T-cell (primary cell): ENCODE results near the gene AREL1. TPM values are rescaled to one million over a fixed set of nuclear protein-coding genes. Genes with fewer than 3 reads are reported as not detected.
"Not testable (repeated sequence)": the region's sequence is repeated elsewhere in the genome, so short reads cannot be mapped to it uniquely, and the experiment has no call there.

Experiments used
- ATAC-seq, 4 experiments: fragments of 200-7000 bp in 3 of 4; fragments of 150-1000 bp in 1 of 4; cut with Tn5 transposase; replicated peaks in 1 of 4; 1 replicate in 3 of 4; 2 replicates in 1 of 4; pipeline ENCODE4 v1.10.0; 2021; ENCODE audit warnings: moderate library complexity in 3 of 4, mild to moderate bottlenecking in 2 of 4, moderate number of reproducible peaks in 1 of 4
- CTCF ChIA-PET, 2 donors: fragments of 300-600 bp; sonication (Branson Sonifier 250); formaldehyde crosslinking; loops; one replicate each; lab custom pipeline; 2022; ENCODE audit warnings: antibody characterized with exemption in 2 of 2; lab: Charles Lee
- POLR2A ChIA-PET, 2 donors: fragments of 300-600 bp; sonication (Branson Sonifier 250); formaldehyde crosslinking; loops; one replicate each; lab custom pipeline; 2022; ENCODE audit warnings: antibody characterized with exemption in 2 of 2; lab: Charles Lee
- DNase-seq, 35 experiments: peaks; one replicate each; pipeline versions ENCODE4 v3.0.0 to v3.0.0-alpha.2; 2013 to 2023
- H3K27ac ChIP-seq: one replicate; pipeline ENCODE4 v1.5.1; 2013; ENCODE audit warnings: low read length
- H3K27me3 ChIP-seq, 2 experiments: replicated peaks in 1 of 2; 1 replicate in 1 of 2; 2 replicates in 1 of 2; pipeline versions ENCODE4 v1.6.1 to v1.7.0; 2013; ENCODE audit warnings: low read length in 1 of 2, mixed read lengths in 1 of 2; ENCODE audit not compliant: control insufficient read depth in 2 of 2, insufficient read depth in 2 of 2; ENCODE audit errors: extremely low read depth in 1 of 2
- H3K36me3 ChIP-seq, 2 donors: 1 replicate in 1 of 2; 2 replicates in 1 of 2; pipeline versions ENCODE4 v1.6.1 to v1.7.0; 2013; ENCODE audit warnings: low read length in 1 of 2; ENCODE audit not compliant: control insufficient read depth in 2 of 2, insufficient read depth in 1 of 2; ENCODE audit errors: extremely low read depth in 1 of 2
- H3K4me1 ChIP-seq, 2 experiments: 1 replicate in 1 of 2; 2 replicates in 1 of 2; pipeline versions ENCODE4 v1.6.1 to v1.7.0; 2013; ENCODE audit warnings: low read length in 2 of 2, mixed read lengths in 1 of 2; ENCODE audit not compliant: insufficient read depth in 2 of 2, control insufficient read depth in 1 of 2; ENCODE audit errors: extremely low read depth in 1 of 2
- H3K4me3 ChIP-seq, 2 donors: 1 replicate in 1 of 2; 2 replicates in 1 of 2; pipeline versions ENCODE4 v1.5.1 to v1.7.0; 2013; ENCODE audit warnings: mild to moderate bottlenecking in 2 of 2, low read length in 1 of 2, moderate library complexity in 1 of 2; ENCODE audit not compliant: control insufficient read depth in 1 of 2; ENCODE audit errors: extremely low read depth in 1 of 2
- H3K9me3 ChIP-seq: 2 replicates; pipeline ENCODE4 v1.7.0; 2013
- H3K27ac Mint-ChIP-seq, 2 donors: one replicate each; pipeline ENCODE4 v1.8.0; 2020 to 2021; ENCODE audit warnings: mild to moderate bottlenecking in 2 of 2, mixed read lengths in 2 of 2
- H3K27me3 Mint-ChIP-seq, 2 donors: one replicate each; pipeline ENCODE4 v1.8.0; 2021 to 2022; ENCODE audit warnings: mixed read lengths in 2 of 2
- H3K36me3 Mint-ChIP-seq: one replicate; pipeline ENCODE4 v1.8.0; 2021; ENCODE audit warnings: mixed read lengths
- H3K4me1 Mint-ChIP-seq, 3 donors: one replicate each; pipeline ENCODE4 v1.8.0; 2020 to 2022; ENCODE audit warnings: mixed read lengths in 3 of 3, mild to moderate bottlenecking in 1 of 3
- H3K4me3 Mint-ChIP-seq, 3 donors: one replicate each; pipeline ENCODE4 v1.8.0; 2020 to 2022; ENCODE audit warnings: mild to moderate bottlenecking in 3 of 3, mixed read lengths in 3 of 3, moderate library complexity in 3 of 3
- H3K9me3 Mint-ChIP-seq, 3 donors: one replicate each; pipeline ENCODE4 v1.8.0; 2020 to 2022; ENCODE audit warnings: mixed read lengths in 3 of 3
- WGBS: methylation state at CpG from one replicate; pipeline ENCODE4 v1.1.5; 2013; ENCODE audit warnings: missing lambda C conversion rate; ENCODE audit not compliant: insufficient coverage; 5-methylcytosine and 5-hydroxymethylcytosine counted together
- total RNA-seq, 35 experiments: library from RNA in 6 of 35; stranded (reverse) in 6 of 35; fragments of 120-200 nt in 1 of 35; gene quantifications; one replicate each; pipeline versions ENCODE4 v1.2.1 to v1.2.4 and lab custom pipeline; 2013 to 2026

The AREL1 gene
- total RNA-seq (10 to 100 TPM; 38.7 to 46.2 (median 42.3) TPM), total RNA-seq (lab: John Stamatoyannopoulos, UW) (57.2 to 119 (median 87.4) reads per million in 29 experiments)
- total RNA-seq (2013) = 35.4 TPM

- H3K27ac Mint-ChIP-seq = peak within 1 kb of the TSS; percentile 88 to 94
Measured at GRCh38 chr14:74712499-74713394, at the start of gene AREL1, which contains the start of gene FCF1. AREL1 (minus strand) TSS chr14:74713080; CDS start chr14:74685615, 27,465 bp downstream. FCF1 (plus strand) TSS chr14:74713144; CDS start chr14:74713198, 54 bp downstream.

GRCh38 chr14:74758505-74758904 is 45.6 kb upstream of the AREL1 start:
- CTCF ChIA-PET = not testable (repeated sequence)

More at GRCh38 chr14:74712499-74713394, at the start of gene AREL1, which contains the start of gene FCF1:
- ChIA-PET POLR2A (interaction anchor here in 1 of 2 donors (0.7 kb wide), 1 partner anchor 17 kb away, joined by 3 read pairs; no protein-coding TSS in a partner anchor), CTCF (interaction anchor here in 1 of 2 donors (1.3 kb wide), 1 partner anchor 104 kb away, joined by 7 read pairs; no protein-coding TSS in a partner anchor)
- Histone ChIP-seq H3K27me3 (no peaks in the 10 kb centered on the region), H3K4me1 (peaks cover 15% of the 10 kb centered on the region in 2 experiments), H3K9me3 (no peaks in the 10 kb centered on the region), H3K27ac (peak within 1 kb of the TSS; percentile 79), H3K36me3 (peaks cover 0 to 18% of the 10 kb centered on the region in 2 donors), H3K4me3 (peak within 1 kb of the TSS; percentile 68 to 97)
- Mint-ChIP-seq H3K9me3 (no peaks in the 10 kb centered on the region), H3K4me1 (peaks cover 61 to 65% (median 63%) of the 10 kb centered on the region in 3 donors), H3K4me3 (peak within 1 kb of the TSS; percentile 92 to 93 (median 93)), H3K27me3 (no peaks in the 10 kb centered on the region), H3K36me3 (peaks cover 19% of the 10 kb centered on the region)
- DNase-seq (peak; percentile 52 to 92 (median 74)), ATAC-seq (peak; percentile 91 to 97 (median 95))
- 0% methylated on average over 11 of the region's 31 CpGs for WGBS

GRCh38 chr14:74756326-74756725 is 43.4 kb upstream of the AREL1 start:
- CTCF ChIA-PET = interaction anchor here in 1 of 2 donors (1.2 kb wide), 1 partner anchor 16 kb away, joined by 4 read pairs; no protein-coding TSS in a partner anchor
- no peak for ATAC-seq
- H3K4me3 ChIP-seq = no peak overlapping the region

More at GRCh38 chr14:74758505-74758904, 45.6 kb upstream of the AREL1 start:
- not testable (repeated sequence) for H3K36me3 ChIP-seq, ATAC-seq, H3K27ac ChIP-seq, DNase-seq, H3K4me3 ChIP-seq, H3K36me3 Mint-ChIP-seq, H3K9me3 Mint-ChIP-seq, H3K4me1 ChIP-seq, H3K27ac Mint-ChIP-seq, H3K27me3 ChIP-seq, H3K4me3 Mint-ChIP-seq, H3K9me3 ChIP-seq, H3K27me3 Mint-ChIP-seq
- WGBS = no CpG with 5 or more reads among the region's 5 CpGs
- H3K4me1 Mint-ChIP-seq = peaks cover 9 to 14% (median 10%) of the 10 kb centered on the region in 3 donors
- POLR2A ChIA-PET = interaction anchor here (0.5 to 0.6 kb wide), 2 partner anchors 23 to 715 kb away, joined by 3 to 4 read pairs; no protein-coding TSS in a partner anchor

GRCh38 chr14:74754899-74755298 is 42.0 kb upstream of the AREL1 start:
- no peak overlapping the region for H3K4me3 Mint-ChIP-seq
- DNase-seq (no peak), ATAC-seq (no peak)
- H3K4me1 Mint-ChIP-seq = no peaks in the 10 kb centered on the region
- no peak overlapping the region for H3K27ac Mint-ChIP-seq
- H3K4me1 ChIP-seq = no peaks in the 10 kb centered on the region
- CTCF ChIA-PET = interaction anchor here in 1 of 2 donors (0.6 to 0.7 kb wide), 2 partner anchors 9 to 98 kb away, joined by 3 to 4 read pairs; no protein-coding TSS in a partner anchor
- H3K27me3 Mint-ChIP-seq = no peaks in the 10 kb centered on the region
- H3K27ac ChIP-seq = no peak overlapping the region
- WGBS = 90% methylated on average over 7 of the region's 7 CpGs
- H3K36me3 Mint-ChIP-seq = peaks cover 5% of the 10 kb centered on the region
- H3K27me3 ChIP-seq = peaks cover 0 to 5% of the 10 kb centered on the region in 2 experiments
- H3K9me3 ChIP-seq = no peaks in the 10 kb centered on the region
- peaks cover 8 to 13% (median 9%) of the 10 kb centered on the region in 3 donors for H3K9me3 Mint-ChIP-seq
- H3K4me3 ChIP-seq = no peak overlapping the region
- POLR2A ChIA-PET = interaction anchor here in 1 of 2 donors (0.7 kb wide), 1 partner anchor 8 kb away, joined by 3 read pairs; no protein-coding TSS in a partner anchor
- no peaks in the 10 kb centered on the region for H3K36me3 ChIP-seq

More at GRCh38 chr14:74756326-74756725, 43.4 kb upstream of the AREL1 start:
- peaks cover 5% of the 10 kb centered on the region for H3K36me3 Mint-ChIP-seq
- Histone ChIP-seq H3K27me3 (peaks cover 0 to 5% of the 10 kb centered on the region in 2 experiments), H3K4me1 (no peaks in the 10 kb centered on the region), H3K36me3 (no peaks in the 10 kb centered on the region), H3K9me3 (no peaks in the 10 kb centered on the region), H3K27ac (no peak overlapping the region)
- H3K27me3 Mint-ChIP-seq = no peaks in the 10 kb centered on the region
- POLR2A ChIA-PET = no interaction called here
- H3K9me3 Mint-ChIP-seq = peaks cover 8 to 13% (median 9%) of the 10 kb centered on the region in 3 donors
- peaks cover 0 to under 1% (median 0%) of the 10 kb centered on the region in 3 donors for H3K4me1 Mint-ChIP-seq
- H3K4me3 Mint-ChIP-seq = no peak overlapping the region
- no peak overlapping the region for H3K27ac Mint-ChIP-seq
- no peak for DNase-seq
- WGBS = no CpG with 5 or more reads among the region's 1 CpG

- Histone ChIP-seq H3K4me1 (no peaks in the 10 kb centered on the region), H3K27me3 (peaks cover 0 to 5% of the 10 kb centered on the region in 2 experiments), H3K4me3 (no peak overlapping the region), H3K27ac (no peak overlapping the region), H3K9me3 (no peaks in the 10 kb centered on the region), H3K36me3 (no peaks in the 10 kb centered on the region)
- peaks cover 8 to 13% (median 9%) of the 10 kb centered on the region in 3 donors for H3K9me3 Mint-ChIP-seq
- ATAC-seq = no peak
- no peak overlapping the region for H3K4me3 Mint-ChIP-seq
- CTCF ChIA-PET = no interaction called here
- H3K36me3 Mint-ChIP-seq = peaks cover 5% of the 10 kb centered on the region
- POLR2A ChIA-PET = interaction anchor here in 1 of 2 donors (0.5 kb wide), 1 partner anchor 9 kb away, joined by 6 read pairs; no protein-coding TSS in a partner anchor
- no peaks in the 10 kb centered on the region for H3K27me3 Mint-ChIP-seq
- no peak for DNase-seq
- H3K27ac Mint-ChIP-seq = no peak overlapping the region
- 100% methylated on average over 1 of the region's 2 CpGs for WGBS
- H3K4me1 Mint-ChIP-seq = no peaks in the 10 kb centered on the region
Measured at GRCh38 chr14:74754157-74754556, 41.3 kb upstream of the AREL1 start.

GRCh38 chr14:74747237-74747636 is 34.4 kb upstream of the AREL1 start:
- Histone ChIP-seq H3K4me3 (no peak overlapping the region), H3K9me3 (no peaks in the 10 kb centered on the region), H3K36me3 (no peaks in the 10 kb centered on the region), H3K4me1 (no peaks in the 10 kb centered on the region), H3K27ac (no peak overlapping the region), H3K27me3 (no peaks in the 10 kb centered on the region)
- DNase-seq = no peak
- no peaks in the 10 kb centered on the region for H3K27me3 Mint-ChIP-seq
- no CpG with 5 or more reads among the region's 2 CpGs for WGBS
- peaks cover 2 to 6% (median 5%) of the 10 kb centered on the region in 3 donors for H3K9me3 Mint-ChIP-seq
- ChIA-PET CTCF (no interaction called here), POLR2A (no interaction called here)
- H3K4me1 Mint-ChIP-seq = no peaks in the 10 kb centered on the region
- peaks cover 5% of the 10 kb centered on the region for H3K36me3 Mint-ChIP-seq
- no peak overlapping the region for H3K27ac Mint-ChIP-seq
- ATAC-seq = no peak
- no peak overlapping the region for H3K4me3 Mint-ChIP-seq
